ENCODE measurements around the gene INTS6. TPM values are rescaled to one million over a fixed set of nuclear protein-coding genes. Genes with fewer than 3 reads are reported as not detected.

The INTS6 gene
- total RNA-seq, 1 donor from 2014 or later = 23.1 TPM

DNA sequence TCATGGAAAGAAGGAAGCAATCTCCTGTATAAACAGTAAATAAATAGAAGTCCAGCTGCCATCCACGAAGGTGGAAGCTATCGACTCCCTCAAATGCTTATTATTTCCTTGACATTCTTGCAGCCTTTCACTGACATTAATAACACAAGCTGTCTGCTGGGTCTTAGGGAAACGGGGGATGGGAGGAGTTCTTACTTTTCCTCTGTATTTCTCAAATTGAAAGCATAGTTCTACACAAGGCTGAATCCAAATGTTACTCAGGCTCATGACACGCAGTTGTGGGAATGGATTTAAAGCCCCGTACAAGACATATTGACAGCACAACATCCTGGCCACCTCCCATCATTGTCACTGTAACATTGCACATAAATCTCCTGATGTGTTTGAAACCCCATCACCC, 109.4 kb downstream of the INTS6 start:
- no peak overlapping the region for H3K4me3 ChIP-seq
- TF ChIP-seq, protein P1, sequence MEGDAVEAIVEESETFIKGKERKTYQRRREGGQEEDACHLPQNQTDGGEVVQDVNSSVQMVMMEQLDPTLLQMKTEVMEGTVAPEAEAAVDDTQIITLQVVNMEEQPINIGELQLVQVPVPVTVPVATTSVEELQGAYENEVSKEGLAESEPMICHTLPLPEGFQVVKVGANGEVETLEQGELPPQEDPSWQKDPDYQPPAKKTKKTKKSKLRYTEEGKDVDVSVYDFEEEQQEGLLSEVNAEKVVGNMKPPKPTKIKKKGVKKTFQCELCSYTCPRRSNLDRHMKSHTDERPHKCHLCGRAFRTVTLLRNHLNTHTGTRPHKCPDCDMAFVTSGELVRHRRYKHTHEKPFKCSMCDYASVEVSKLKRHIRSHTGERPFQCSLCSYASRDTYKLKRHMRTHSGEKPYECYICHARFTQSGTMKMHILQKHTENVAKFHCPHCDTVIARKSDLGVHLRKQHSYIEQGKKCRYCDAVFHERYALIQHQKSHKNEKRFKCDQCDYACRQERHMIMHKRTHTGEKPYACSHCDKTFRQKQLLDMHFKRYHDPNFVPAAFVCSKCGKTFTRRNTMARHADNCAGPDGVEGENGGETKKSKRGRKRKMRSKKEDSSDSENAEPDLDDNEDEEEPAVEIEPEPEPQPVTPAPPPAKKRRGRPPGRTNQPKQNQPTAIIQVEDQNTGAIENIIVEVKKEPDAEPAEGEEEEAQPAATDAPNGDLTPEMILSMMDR (IDR thresholded peaks at IDR 0.05; ENCODE audit: borderline replicate concordance) = no peak
- no peaks in the 10 kb centered on the region for H3K27me3 ChIP-seq (ENCODE audit: low read depth)
- intact Hi-C loops (cut with micrococcal nuclease) = no loop called here
- peaks cover 4% of the 10 kb centered on the region for H3K4me1 ChIP-seq
- no peak overlapping the region for H3K27ac ChIP-seq (replicated peaks)
- no peak for DNase-seq
- H3K36me3 ChIP-seq = no peaks in the 10 kb centered on the region
- no peaks in the 10 kb centered on the region for H3K9me3 ChIP-seq (replicated peaks)

DNA sequence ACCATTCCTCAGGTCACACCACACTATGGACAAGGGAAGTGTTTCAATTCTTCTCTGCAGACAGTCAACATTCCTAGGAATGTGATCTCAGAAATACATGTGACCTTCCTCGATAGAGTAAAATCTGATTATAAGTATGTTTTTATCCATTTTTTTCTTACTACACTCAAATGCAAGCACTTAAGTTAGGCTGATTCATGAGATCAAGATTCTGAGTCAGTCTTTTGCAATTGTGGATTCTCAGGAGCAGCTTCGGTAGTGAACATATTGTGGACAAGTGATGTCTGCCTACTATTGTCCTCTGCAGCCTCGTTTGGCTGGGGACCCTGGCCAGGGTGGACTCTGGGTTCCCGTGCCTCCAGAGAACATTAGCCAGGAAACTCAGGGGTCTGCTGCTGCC, 110.1 kb downstream of the INTS6 start:
- intact Hi-C loops (cut with micrococcal nuclease) = no loop called here
- Histone ChIP-seq H3K36me3 (no peaks in the 10 kb centered on the region), H3K4me3 (no peak overlapping the region), H3K27me3 (ENCODE audit: low read depth) (no peaks in the 10 kb centered on the region), H3K27ac (replicated peaks) (no peak overlapping the region), H3K9me3 (replicated peaks) (no peaks in the 10 kb centered on the region), H3K4me1 (no peaks in the 10 kb centered on the region)
- DNase-seq = no peak
- TF ChIP-seq, protein P1 (IDR thresholded peaks at IDR 0.05; ENCODE audit: borderline replicate concordance) = no peak

DNA sequence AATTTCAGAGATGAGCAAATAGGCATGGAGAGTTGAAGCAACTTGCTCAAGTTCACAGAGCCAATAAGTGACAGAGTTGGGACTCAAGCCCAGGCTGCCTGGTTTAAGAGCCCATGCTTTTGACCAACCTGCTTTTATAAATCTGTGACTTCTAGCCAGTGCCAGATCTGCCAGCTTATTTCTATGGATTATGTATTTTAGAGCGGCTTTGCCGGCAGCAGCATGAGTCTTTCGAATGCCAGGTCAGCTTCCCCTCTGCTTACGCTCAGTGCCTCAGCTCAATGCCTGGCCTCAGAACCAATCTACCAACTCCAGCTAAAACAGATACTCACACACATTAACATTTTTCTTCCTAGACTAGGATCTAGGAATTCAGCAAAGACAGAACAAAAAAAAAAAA, 111.0 kb downstream of the INTS6 start:
- no peak for DNase-seq
- TF ChIP-seq, protein P1 (IDR thresholded peaks at IDR 0.05; ENCODE audit: borderline replicate concordance) = no peak
- Histone ChIP-seq H3K4me1 (no peaks in the 10 kb centered on the region), H3K27me3 (ENCODE audit: low read depth) (no peaks in the 10 kb centered on the region), H3K36me3 (no peaks in the 10 kb centered on the region), H3K4me3 (no peak overlapping the region), H3K9me3 (replicated peaks) (no peaks in the 10 kb centered on the region), H3K27ac (replicated peaks) (no peak overlapping the region)
- intact Hi-C loops (cut with micrococcal nuclease) = no loop called here

DNA sequence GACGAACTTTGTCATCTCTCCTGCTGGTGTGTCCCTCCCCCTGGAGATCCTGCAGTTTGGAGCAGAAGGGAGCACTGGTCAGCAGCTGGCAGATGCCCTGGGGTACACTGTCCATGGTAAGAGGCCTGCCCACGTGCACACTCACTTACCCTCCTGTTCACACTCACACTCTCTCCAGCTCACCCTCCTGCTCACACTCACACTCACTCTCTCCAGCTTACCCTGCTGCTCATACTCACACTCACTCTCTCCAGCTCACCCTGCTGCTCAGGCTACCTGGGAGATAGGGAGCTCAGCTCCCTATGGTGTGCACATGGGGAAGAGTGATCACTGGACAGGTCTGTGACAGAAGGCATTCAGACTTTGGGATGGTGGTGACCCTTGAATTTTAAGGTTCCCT, 111.6 kb downstream of the INTS6 start:
- intact Hi-C loops (cut with micrococcal nuclease) = no loop called here
- DNase-seq = no peak

DNA sequence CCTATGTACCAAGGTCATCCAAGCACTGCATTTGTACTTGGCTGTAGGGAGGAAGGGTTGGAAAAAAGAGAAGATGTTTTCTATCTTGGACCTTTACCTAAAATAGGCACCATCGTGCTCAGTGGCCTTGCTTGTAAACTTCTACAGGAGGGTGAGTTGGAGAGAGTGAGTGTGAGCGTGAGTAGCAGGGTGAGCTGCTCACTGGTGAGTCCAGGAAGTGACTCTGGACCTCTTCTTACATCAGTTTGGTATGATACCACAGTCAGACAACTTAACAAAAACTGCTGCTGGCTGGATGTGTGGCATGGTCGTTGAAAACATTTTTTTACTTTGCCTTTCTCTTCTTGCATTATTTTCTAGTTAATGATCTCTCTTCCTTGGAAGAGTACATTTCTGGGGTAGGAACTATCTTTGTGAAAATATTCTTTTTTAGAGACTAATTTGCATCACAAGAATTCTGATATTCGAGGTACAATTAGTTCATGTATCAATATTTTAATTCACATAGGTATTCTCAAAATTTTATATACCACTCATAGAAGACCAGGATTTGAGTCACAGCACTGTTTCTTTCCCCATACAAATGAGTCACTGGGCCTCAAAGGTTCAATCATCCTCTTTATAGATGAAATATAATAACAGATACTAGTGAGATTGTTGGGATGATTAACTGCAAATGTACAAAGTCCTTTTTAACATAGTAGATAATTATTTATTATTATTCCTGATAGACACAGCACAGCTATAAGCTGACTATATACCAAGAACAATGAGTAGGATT, 112.7 kb downstream of the INTS6 start:
- H3K36me3 ChIP-seq = no peaks in the 10 kb centered on the region
- H3K4me3 ChIP-seq = no peak overlapping the region
- H3K4me1 ChIP-seq = no peaks in the 10 kb centered on the region
- H3K27ac ChIP-seq (replicated peaks) = no peak overlapping the region
- DNase-seq = no peak
- H3K27me3 ChIP-seq (ENCODE audit: low read depth) = no peaks in the 10 kb centered on the region
- TF ChIP-seq, protein P1 (IDR thresholded peaks at IDR 0.05; ENCODE audit: borderline replicate concordance) = no peak
- H3K9me3 ChIP-seq (replicated peaks) = no peaks in the 10 kb centered on the region
- intact Hi-C loops (cut with micrococcal nuclease) = no loop called here

More for the DNA sequence above, 111.6 kb downstream of the INTS6 start:
- Histone ChIP-seq H3K27ac (replicated peaks) (no peak overlapping the region), H3K36me3 (no peaks in the 10 kb centered on the region), H3K4me1 (no peaks in the 10 kb centered on the region), H3K9me3 (replicated peaks) (no peaks in the 10 kb centered on the region), H3K4me3 (no peak overlapping the region), H3K27me3 (ENCODE audit: low read depth) (no peaks in the 10 kb centered on the region)
- TF ChIP-seq, protein P1 (IDR thresholded peaks at IDR 0.05; ENCODE audit: borderline replicate concordance) = no peak
